Activated CD4-positive, alpha-beta T cell treated with anti-CD3 and anti-CD28 coated beads for 36 hours (primary cell): ENCODE measurements around the gene CAD. TPM values are rescaled to one million over a fixed set of nuclear protein-coding genes. Genes with fewer than 3 reads are reported as not detected.
"Not testable (repeated sequence)": the region's sequence is repeated elsewhere in the genome, so short reads cannot be mapped to it uniquely, and the experiment has no call there.

Source experiments
- ATAC-seq: fragments of 200-7000 bp; cut with Tn5 transposase; one replicate; pipeline ENCODE4 v1.10.0; 2021; ENCODE audit warnings: mild to moderate bottlenecking, moderate library complexity
- CTCF ChIA-PET: fragments of 350-600 bp; sonication (Branson Sonifier 250); formaldehyde crosslinking; loops from one replicate; lab custom pipeline; 2021; ENCODE audit warnings: antibody characterized with exemption; lab: Charles Lee
- POLR2A ChIA-PET: fragments of 350-600 bp; sonication (Branson Sonifier 250); formaldehyde crosslinking; loops from one replicate; lab custom pipeline; 2021; ENCODE audit warnings: antibody characterized with exemption, inconsistent platforms; lab: Charles Lee
- DNase-seq: peaks from one replicate; pipeline ENCODE4 v3.0.0-alpha.2; 2020
- H3K27ac Mint-ChIP-seq: one replicate; pipeline ENCODE4 v1.8.0; 2021; ENCODE audit warnings: mixed read lengths
- H3K27me3 Mint-ChIP-seq: one replicate; pipeline ENCODE4 v1.8.0; 2021; ENCODE audit warnings: mixed read lengths
- H3K36me3 Mint-ChIP-seq: one replicate; pipeline ENCODE4 v1.8.0; 2021; ENCODE audit warnings: low read depth, mixed read lengths
- H3K4me1 Mint-ChIP-seq: one replicate; pipeline ENCODE4 v1.8.0; 2021; ENCODE audit warnings: mixed read lengths
- H3K4me3 Mint-ChIP-seq: one replicate; pipeline ENCODE4 v1.8.0; 2021; ENCODE audit warnings: mild to moderate bottlenecking, moderate library complexity, mixed read lengths
- H3K9me3 Mint-ChIP-seq: one replicate; pipeline ENCODE4 v1.8.0; 2021; ENCODE audit warnings: low read depth, mixed read lengths
- intact Hi-C, 2 experiments: fragments of 100-400 bp; cut with DNase I in 1 of 2; cut with micrococcal nuclease in 1 of 2; formaldehyde crosslinking; loops; one replicate each; pipeline versions ENCODE4 v1.14.2 to v1.15.1; 2022 to 2024; cut with DNase I, micrococcal nuclease
- total RNA-seq, 2 experiments: library from RNA; stranded (reverse); gene quantifications; one replicate each; pipeline ENCODE4 v1.2.3, GENCODE V29; 2021

Gene CAD
- 100 to 1,000 TPM; 107 to 147 TPM for total RNA-seq

GRCh38 chr2:27217173-27218121, at the start of gene CAD:
Gene CAD (plus strand): TSS chr2:27217369. CDS start chr2:27217552, 183 bp downstream.
- ChIA-PET POLR2A (interaction anchor here (0.6 kb wide), 1 partner anchor 47 kb away, joined by 3 read pairs; no protein-coding TSS in a partner anchor), CTCF (interaction anchor here (0.6 kb wide), 1 partner anchor 118 kb away, joined by 3 read pairs; no protein-coding TSS in a partner anchor)
- peak; percentile 90 for ATAC-seq
- peak; percentile 94 for DNase-seq
- Mint-ChIP-seq H3K9me3 (no peaks in the 10 kb centered on the region), H3K36me3 (peaks cover 69% of the 10 kb centered on the region), H3K27me3 (no peaks in the 10 kb centered on the region), H3K4me3 (peak within 1 kb of the TSS; percentile 93), H3K4me1 (peaks cover 37% of the 10 kb centered on the region), H3K27ac (peak within 1 kb of the TSS; percentile 87)
- intact Hi-C loops = loop anchor here in 1 of 2 experiments (1.0 to 10.0 kb wide), 10 partner anchors 83 to 1677 kb away; partner anchors contain the start of genes ABHD1, ADGRF3, FOSL2 and GTF3C2

GRCh38 chr2:27170581-27171337, 46.4 kb upstream of the CAD start:
- peaks cover 2% of the 10 kb centered on the region for H3K4me1 Mint-ChIP-seq
- no peak overlapping the region for H3K4me3 Mint-ChIP-seq
- intact Hi-C loops = no loop called here
- no peaks in the 10 kb centered on the region for H3K36me3 Mint-ChIP-seq
- DNase-seq (no peak), ATAC-seq (no peak)
- peaks cover 5% of the 10 kb centered on the region for H3K27me3 Mint-ChIP-seq
- CTCF ChIA-PET = interaction anchor here (0.7 to 1.6 kb wide), 15 partner anchors 8 to 234 kb away, joined by 3 to 10 read pairs (median 4); no protein-coding TSS in a partner anchor
- POLR2A ChIA-PET = no interaction called here
- H3K27ac Mint-ChIP-seq = no peak overlapping the region
- no peaks in the 10 kb centered on the region for H3K9me3 Mint-ChIP-seq

GRCh38 chr2:27171351-27171848, 45.8 kb upstream of the CAD start:
- POLR2A ChIA-PET = interaction anchor here (0.6 kb wide), 1 partner anchor 100 kb away, joined by 4 read pairs; the partner anchor contains the start of gene OST4
- Mint-ChIP-seq H3K4me1 (peaks cover 2% of the 10 kb centered on the region), H3K36me3 (no peaks in the 10 kb centered on the region), H3K27ac (no peak overlapping the region), H3K4me3 (no peak overlapping the region), H3K27me3 (peaks cover 5% of the 10 kb centered on the region), H3K9me3 (no peaks in the 10 kb centered on the region)
- no peak for DNase-seq
- intact Hi-C loops = no loop called here
- ATAC-seq = no peak
- CTCF ChIA-PET = interaction anchor here (0.7 to 1.4 kb wide), 4 partner anchors 15 to 234 kb away, joined by 3 to 8 read pairs (median 4); no protein-coding TSS in a partner anchor

- POLR2A ChIA-PET = no interaction called here
- DNase-seq (no peak), ATAC-seq (no peak)
- Mint-ChIP-seq H3K27me3 (peaks cover 12% of the 10 kb centered on the region), H3K9me3 (no peaks in the 10 kb centered on the region), H3K4me3 (no peak overlapping the region), H3K4me1 (no peaks in the 10 kb centered on the region), H3K27ac (no peak overlapping the region), H3K36me3 (no peaks in the 10 kb centered on the region)
- intact Hi-C loops = no loop called here
- CTCF ChIA-PET = interaction anchor here (0.7 kb wide), 1 partner anchor 10 kb away, joined by 6 read pairs; no protein-coding TSS in a partner anchor
Observed at GRCh38 chr2:27174638-27175037, 42.5 kb upstream of the CAD start.

- Mint-ChIP-seq H3K4me1 (no peaks in the 10 kb centered on the region), H3K4me3 (no peak overlapping the region), H3K27me3 (peaks cover 12% of the 10 kb centered on the region), H3K27ac (no peak overlapping the region), H3K9me3 (no peaks in the 10 kb centered on the region), H3K36me3 (no peaks in the 10 kb centered on the region)
- ChIA-PET POLR2A (interaction anchor here (0.6 kb wide), 1 partner anchor 36 kb away, joined by 3 read pairs; no protein-coding TSS in a partner anchor), CTCF (interaction anchor here (0.9 to 1.0 kb wide), 2 partner anchors 16 to 128 kb away, joined by 3 to 4 read pairs; no protein-coding TSS in a partner anchor)
- intact Hi-C loops = no loop called here
- ATAC-seq = no peak
- DNase-seq = no peak
Observed at GRCh38 chr2:27175330-27175729, 41.8 kb upstream of the CAD start.

GRCh38 chr2:27175781-27176180, 41.4 kb upstream of the CAD start:
- H3K9me3 Mint-ChIP-seq, intact Hi-C loops, H3K4me3 Mint-ChIP-seq, H3K36me3 Mint-ChIP-seq, H3K4me1 Mint-ChIP-seq, H3K27ac Mint-ChIP-seq, DNase-seq, ATAC-seq, H3K27me3 Mint-ChIP-seq, POLR2A ChIA-PET: not testable (repeated sequence)
- CTCF ChIA-PET = interaction anchor here (0.6 to 1.2 kb wide), 4 partner anchors 9 to 128 kb away, joined by 3 to 4 read pairs (median 4); no protein-coding TSS in a partner anchor

- no peak overlapping the region for H3K4me3 Mint-ChIP-seq
Observed at GRCh38 chr2:27177441-27178351, 39.5 kb upstream of the CAD start.

GRCh38 chr2:27178469-27178868, 38.7 kb upstream of the CAD start:
- intact Hi-C loops = no loop called here
- Mint-ChIP-seq H3K27ac (no peak overlapping the region), H3K9me3 (no peaks in the 10 kb centered on the region), H3K27me3 (peaks cover 18% of the 10 kb centered on the region), H3K4me3 (no peak overlapping the region), H3K36me3 (no peaks in the 10 kb centered on the region), H3K4me1 (no peaks in the 10 kb centered on the region)
- ATAC-seq (no peak), DNase-seq (no peak)
- ChIA-PET CTCF (interaction anchor here (1.2 to 1.3 kb wide), 2 partner anchors 9 to 82 kb away, joined by 3 to 5 read pairs; no protein-coding TSS in a partner anchor), POLR2A (no interaction called here)

More at GRCh38 chr2:27177441-27178351, 39.5 kb upstream of the CAD start:
- DNase-seq (no peak), ATAC-seq (no peak)
- Mint-ChIP-seq H3K27me3 (peaks cover 18% of the 10 kb centered on the region), H3K9me3 (no peaks in the 10 kb centered on the region), H3K4me1 (no peaks in the 10 kb centered on the region), H3K27ac (no peak overlapping the region), H3K36me3 (no peaks in the 10 kb centered on the region)
- POLR2A ChIA-PET = no interaction called here
- CTCF ChIA-PET = interaction anchor here (0.6 to 1.3 kb wide), 3 partner anchors 8 to 96 kb away, joined by 3 to 5 read pairs (median 3); no protein-coding TSS in a partner anchor
- intact Hi-C loops = no loop called here

GRCh38 chr2:27179344-27180000, 37.7 kb upstream of the CAD start:
- CTCF ChIA-PET = interaction anchor here (1.2 kb wide), 1 partner anchor 83 kb away, joined by 3 read pairs; no protein-coding TSS in a partner anchor
- intact Hi-C loops = no loop called here

More at GRCh38 chr2:27179344-27180000, 37.7 kb upstream of the CAD start:
- Mint-ChIP-seq H3K36me3 (no peaks in the 10 kb centered on the region), H3K27ac (no peak overlapping the region), H3K27me3 (peaks cover 19% of the 10 kb centered on the region), H3K9me3 (no peaks in the 10 kb centered on the region), H3K4me3 (no peak overlapping the region), H3K4me1 (no peaks in the 10 kb centered on the region)
- DNase-seq (no peak), ATAC-seq (no peak)
- POLR2A ChIA-PET = no interaction called here
